Thyroid gland (tissue), 4 donors: ENCODE data around the gene ABR.
"Not testable (repeated sequence)": the region's sequence is repeated elsewhere in the genome, so short reads cannot be mapped to it uniquely, and the experiment has no call there.

Experiments used
- CTCF ChIP-seq, 6 experiments: fragments of 200-600 bp in 3 of 6; fragments of 450-650 bp in 3 of 6; sonication (generic) in 3 of 6; IDR thresholded peaks; one replicate each; pipeline ENCODE4 v1.5.1; 2016 to 2019; ENCODE audit warnings: antibody characterized with exemption in 6 of 6, mild to moderate bottlenecking in 2 of 6, inconsistent platforms in 1 of 6, moderate library complexity in 1 of 6
- POLR2A ChIP-seq, 2 donors: fragments of 450-650 bp; IDR thresholded peaks; one replicate each; pipeline ENCODE4 v1.6.1; 2017; ENCODE audit warnings: antibody characterized with exemption in 2 of 2, mild to moderate bottlenecking in 2 of 2, moderate library complexity in 1 of 2

GRCh38 chr17:974778-975177 is 205.0 kb downstream of the ABR start:
- TF ChIP-seq POLR2A, CTCF (IDR thresholded peaks at IDR 0.05): not testable (repeated sequence)
